MM.1S (cell line): ENCODE data around the gene HMGA1.

Experiments
- DNase-seq: peaks from one replicate; pipeline ENCODE4 v3.0.0-alpha.2; 2015
- H2AFZ ChIP-seq: fragments of 300-600 bp; sonication (generic); 2 replicates; pipeline ENCODE4 v1.6.0; 2016; ENCODE audit warnings: antibody characterized with exemption, low read length
- H3F3A ChIP-seq: fragments of 300-600 bp; sonication (generic); 2 replicates; pipeline ENCODE4 v1.6.1; 2016; ENCODE audit warnings: mild to moderate bottlenecking, antibody characterized with exemption, low read length, moderate library complexity, mixed read lengths; ENCODE audit not compliant: insufficient read depth
- H3K27ac ChIP-seq: fragments of 300-600 bp; sonication (generic); 2 replicates; pipeline ENCODE4 v1.5.1; 2016; ENCODE audit warnings: mild to moderate bottlenecking, low read length
- H3K27me3 ChIP-seq: fragments of 300-600 bp; sonication (generic); replicated peaks from 2 replicates; pipeline ENCODE4 v1.6.0; 2016; ENCODE audit warnings: low read length; ENCODE audit not compliant: insufficient read depth
- H3K36me3 ChIP-seq: fragments of 300-600 bp; sonication (generic); replicated peaks from 2 replicates; pipeline ENCODE4 v1.6.1; 2016; ENCODE audit warnings: mild to moderate bottlenecking, low read length, mixed read lengths; ENCODE audit not compliant: insufficient read depth
- H3K4me1 ChIP-seq: fragments of 300-600 bp; sonication (generic); 2 replicates; pipeline ENCODE4 v1.6.1; 2016; ENCODE audit warnings: low read length, mixed read lengths
- H3K4me2 ChIP-seq: fragments of 300-600 bp; sonication (generic); 2 replicates; pipeline ENCODE4 v1.6.0; 2016; ENCODE audit warnings: low read depth, low read length
- H3K4me3 ChIP-seq: fragments of 300-600 bp; sonication (generic); 2 replicates; pipeline ENCODE4 v1.5.1; 2016; ENCODE audit warnings: low read length, mixed read lengths
- H3K79me2 ChIP-seq: fragments of 300-600 bp; sonication (generic); 2 replicates; pipeline ENCODE4 v1.6.1; 2016; ENCODE audit warnings: mixed run types, low read length, mixed read lengths
- H3K9ac ChIP-seq: fragments of 300-600 bp; sonication (generic); 2 replicates; pipeline ENCODE4 v1.6.1; 2016; ENCODE audit warnings: low read length, mixed read lengths
- H3K9me2 ChIP-seq: fragments of 300-600 bp; sonication (generic); replicated peaks from 2 replicates; pipeline ENCODE4 v1.6.1; 2016; ENCODE audit warnings: mild to moderate bottlenecking, low read length, mixed read lengths; ENCODE audit not compliant: insufficient read depth
- H3K9me3 ChIP-seq: fragments of 300-600 bp; sonication (generic); replicated peaks from 2 replicates; pipeline ENCODE4 v1.6.1; 2016; ENCODE audit warnings: mild to moderate bottlenecking, low read length, mixed read lengths; ENCODE audit not compliant: insufficient read depth
- H4K20me1 ChIP-seq: fragments of 300-600 bp; sonication (generic); 2 replicates; pipeline ENCODE4 v1.6.1; 2016; ENCODE audit warnings: mild to moderate bottlenecking, low read length, moderate library complexity, mixed read lengths; ENCODE audit not compliant: insufficient read depth
- CTCF ChIP-seq: fragments of 300-600 bp; sonication (generic); IDR thresholded peaks from 2 replicates; pipeline ENCODE4 v1.5.1; 2016; ENCODE audit warnings: antibody characterized with exemption, low read length, mixed read lengths
- EZH2 ChIP-seq: fragments of 300-600 bp; sonication (generic); optimal IDR thresholded peaks from 2 replicates; pipeline ENCODE3; 2017; ENCODE audit warnings: low read depth, mild to moderate bottlenecking, antibody characterized with exemption, low read length, mixed read lengths
- EZH2phosphoT487 ChIP-seq: fragments of 300-600 bp; sonication (generic); IDR thresholded peaks from 2 replicates; pipeline ENCODE4 v1.6.1; 2018; ENCODE audit warnings: antibody characterized with exemption, low read length

The HMGA1 gene

GRCh38 chr6:34231566-34232336 is 4.9 kb upstream of the HMGA1 start:
- no peak for TF ChIP-seq EZH2phosphoT487
- no peak for TF ChIP-seq CTCF
- TF ChIP-seq EZH2 = no peak
- Histone ChIP-seq H3K36me3 (no peaks in the 10 kb centered on the region), H3K27me3 (no peaks in the 10 kb centered on the region), H3K9me2 (no peaks in the 10 kb centered on the region), H3K27ac (no peak overlapping the region), H3K4me3 (no peak overlapping the region), H3F3A (no peaks in the 10 kb centered on the region), H3K79me2 (no peaks in the 10 kb centered on the region), H2AFZ (no peak overlapping the region), H3K4me1 (0 out of 2 replicates have a peak, but pooled peaks cover 4% of the 10 kb centered on the region), H3K4me2 (no peak overlapping the region), H3K9ac (no peak overlapping the region), H3K9me3 (no peaks in the 10 kb centered on the region), H4K20me1 (no peaks in the 10 kb centered on the region)
- DNase-seq = no peak

- TF ChIP-seq EZH2phosphoT487 (no peak), EZH2 (no peak), CTCF (no peak)
- Histone ChIP-seq H3K4me3 (no peak overlapping the region), H3K36me3 (no peaks in the 10 kb centered on the region), H3K4me2 (no peak overlapping the region), H3K9ac (no peak overlapping the region), H3K79me2 (peaks cover 4% of the 10 kb centered on the region), H3K9me2 (no peaks in the 10 kb centered on the region), H2AFZ (no peak overlapping the region), H3K9me3 (no peaks in the 10 kb centered on the region), H3K27me3 (no peaks in the 10 kb centered on the region), H3K4me1 (0 out of 2 replicates have a peak, but pooled peaks cover 4% of the 10 kb centered on the region), H3K27ac (no peak overlapping the region), H4K20me1 (no peaks in the 10 kb centered on the region), H3F3A (no peaks in the 10 kb centered on the region)
- DNase-seq = no peak
Measured at GRCh38 chr6:34232901-34233300, 3.8 kb upstream of the HMGA1 start.

GRCh38 chr6:34233867-34234266 is 2.8 kb upstream of the HMGA1 start:
- DNase-seq = no peak
- H3F3A ChIP-seq = no peaks in the 10 kb centered on the region
- no peak overlapping the region for H3K4me2 ChIP-seq
- H3K9me2 ChIP-seq = no peaks in the 10 kb centered on the region
- H4K20me1 ChIP-seq = no peaks in the 10 kb centered on the region
- no peak overlapping the region for H3K27ac ChIP-seq
- 0 out of 2 replicates have a peak, but pooled peaks cover 9% of the 10 kb centered on the region for H3K4me1 ChIP-seq
- peaks cover 14% of the 10 kb centered on the region for H3K79me2 ChIP-seq
- H3K9ac ChIP-seq = no peak overlapping the region
- TF ChIP-seq EZH2 = no peak
- no peak for TF ChIP-seq EZH2phosphoT487
- no peak for TF ChIP-seq CTCF
- H3K36me3 ChIP-seq = no peaks in the 10 kb centered on the region
- no peaks in the 10 kb centered on the region for H3K27me3 ChIP-seq
- H3K9me3 ChIP-seq = no peaks in the 10 kb centered on the region
- H3K4me3 ChIP-seq = no peak overlapping the region
- no peak overlapping the region for H2AFZ ChIP-seq
